T-cell (primary cell): ENCODE data around the gene GPR27. TPM values are rescaled to one million over a fixed set of nuclear protein-coding genes. Genes with fewer than 3 reads are reported as not detected.

Experiments used
- ATAC-seq, 4 experiments: fragments of 200-7000 bp in 3 of 4; fragments of 150-1000 bp in 1 of 4; cut with Tn5 transposase; replicated peaks in 1 of 4; 1 replicate in 3 of 4; 2 replicates in 1 of 4; pipeline ENCODE4 v1.10.0; 2021; ENCODE audit warnings: moderate library complexity in 3 of 4, mild to moderate bottlenecking in 2 of 4, moderate number of reproducible peaks in 1 of 4
- CTCF ChIA-PET, 2 donors: fragments of 300-600 bp; sonication (Branson Sonifier 250); formaldehyde crosslinking; loops; one replicate each; lab custom pipeline; 2022; ENCODE audit warnings: antibody characterized with exemption in 2 of 2; lab: Charles Lee
- POLR2A ChIA-PET, 2 donors: fragments of 300-600 bp; sonication (Branson Sonifier 250); formaldehyde crosslinking; loops; one replicate each; lab custom pipeline; 2022; ENCODE audit warnings: antibody characterized with exemption in 2 of 2; lab: Charles Lee
- DNase-seq, 35 experiments: peaks; one replicate each; pipeline versions ENCODE4 v3.0.0 to v3.0.0-alpha.2; 2013 to 2023
- H3K27ac ChIP-seq: one replicate; pipeline ENCODE4 v1.5.1; 2013; ENCODE audit warnings: low read length
- H3K27me3 ChIP-seq, 2 experiments: replicated peaks in 1 of 2; 1 replicate in 1 of 2; 2 replicates in 1 of 2; pipeline versions ENCODE4 v1.6.1 to v1.7.0; 2013; ENCODE audit warnings: low read length in 1 of 2, mixed read lengths in 1 of 2; ENCODE audit not compliant: control insufficient read depth in 2 of 2, insufficient read depth in 2 of 2; ENCODE audit errors: extremely low read depth in 1 of 2
- H3K36me3 ChIP-seq, 2 donors: 1 replicate in 1 of 2; 2 replicates in 1 of 2; pipeline versions ENCODE4 v1.6.1 to v1.7.0; 2013; ENCODE audit warnings: low read length in 1 of 2; ENCODE audit not compliant: control insufficient read depth in 2 of 2, insufficient read depth in 1 of 2; ENCODE audit errors: extremely low read depth in 1 of 2
- H3K4me1 ChIP-seq, 2 experiments: 1 replicate in 1 of 2; 2 replicates in 1 of 2; pipeline versions ENCODE4 v1.6.1 to v1.7.0; 2013; ENCODE audit warnings: low read length in 2 of 2, mixed read lengths in 1 of 2; ENCODE audit not compliant: insufficient read depth in 2 of 2, control insufficient read depth in 1 of 2; ENCODE audit errors: extremely low read depth in 1 of 2
- H3K4me3 ChIP-seq, 2 donors: 1 replicate in 1 of 2; 2 replicates in 1 of 2; pipeline versions ENCODE4 v1.5.1 to v1.7.0; 2013; ENCODE audit warnings: mild to moderate bottlenecking in 2 of 2, low read length in 1 of 2, moderate library complexity in 1 of 2; ENCODE audit not compliant: control insufficient read depth in 1 of 2; ENCODE audit errors: extremely low read depth in 1 of 2
- H3K9me3 ChIP-seq: 2 replicates; pipeline ENCODE4 v1.7.0; 2013
- H3K27ac Mint-ChIP-seq, 2 donors: one replicate each; pipeline ENCODE4 v1.8.0; 2020 to 2021; ENCODE audit warnings: mild to moderate bottlenecking in 2 of 2, mixed read lengths in 2 of 2
- H3K27me3 Mint-ChIP-seq, 2 donors: one replicate each; pipeline ENCODE4 v1.8.0; 2021 to 2022; ENCODE audit warnings: mixed read lengths in 2 of 2
- H3K36me3 Mint-ChIP-seq: one replicate; pipeline ENCODE4 v1.8.0; 2021; ENCODE audit warnings: mixed read lengths
- H3K4me1 Mint-ChIP-seq, 3 donors: one replicate each; pipeline ENCODE4 v1.8.0; 2020 to 2022; ENCODE audit warnings: mixed read lengths in 3 of 3, mild to moderate bottlenecking in 1 of 3
- H3K4me3 Mint-ChIP-seq, 3 donors: one replicate each; pipeline ENCODE4 v1.8.0; 2020 to 2022; ENCODE audit warnings: mild to moderate bottlenecking in 3 of 3, mixed read lengths in 3 of 3, moderate library complexity in 3 of 3
- H3K9me3 Mint-ChIP-seq, 3 donors: one replicate each; pipeline ENCODE4 v1.8.0; 2020 to 2022; ENCODE audit warnings: mixed read lengths in 3 of 3
- WGBS: methylation state at CpG from one replicate; pipeline ENCODE4 v1.1.5; 2013; ENCODE audit warnings: missing lambda C conversion rate; ENCODE audit not compliant: insufficient coverage; 5-methylcytosine and 5-hydroxymethylcytosine counted together
- total RNA-seq, 35 experiments: library from RNA in 6 of 35; stranded (reverse) in 6 of 35; fragments of 120-200 nt in 1 of 35; gene quantifications; one replicate each; pipeline versions ENCODE4 v1.2.1 to v1.2.4 and lab custom pipeline; 2013 to 2026

The GPR27 gene
- total RNA-seq, 5 donors from 2014 or later (not counting 1 experiment from before 2014, with no cell fraction given) = 0.42 to 1.3 (median 0.73) TPM

DNA sequence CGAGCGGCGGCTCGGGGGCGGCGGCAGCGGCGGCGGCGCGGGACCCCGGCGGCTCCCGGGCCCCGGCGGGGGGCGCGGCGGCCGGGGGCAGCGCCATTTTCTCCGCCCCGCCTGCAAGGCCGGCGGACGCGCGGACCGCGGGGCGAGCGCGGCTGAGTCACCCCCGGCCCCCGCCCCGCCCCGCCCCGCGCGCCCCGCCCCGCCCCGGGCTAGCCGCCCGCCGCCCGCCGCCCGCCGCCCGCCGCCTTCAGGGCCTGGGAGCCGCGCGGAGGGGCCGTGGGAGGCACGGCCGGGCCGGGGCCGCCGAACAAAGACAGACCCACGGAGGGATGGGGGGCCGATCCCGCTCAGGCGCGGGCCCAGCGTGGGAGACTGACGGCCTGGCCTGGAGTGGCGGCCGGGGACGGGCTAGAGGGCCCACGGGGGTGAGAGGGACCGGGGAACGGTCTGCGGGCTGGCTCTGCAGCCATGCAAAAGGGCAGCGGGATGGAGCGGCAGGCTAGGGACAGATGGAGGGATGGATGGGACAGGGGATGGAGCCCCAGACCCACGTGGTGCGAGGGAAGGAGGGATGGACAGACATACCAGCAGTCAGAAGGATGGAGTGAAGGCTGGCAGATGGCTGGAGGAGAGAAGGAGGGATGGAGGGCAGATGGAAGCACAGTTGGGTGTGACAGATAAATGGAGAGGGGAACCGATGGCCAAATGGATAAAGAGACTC lies 28.2 kb upstream of the GPR27 start, which contains the start of gene EIF4E3:
TSS of gene EIF4E3 (minus strand) at position 132 of the 721 bp plus-strand sequence. CDS start at position 97, 35 bp downstream.
- ChIA-PET POLR2A (interaction anchor here in 1 of 2 donors (0.5 kb wide), 1 partner anchor 594 kb away, joined by 4 read pairs; no protein-coding TSS in a partner anchor), CTCF (no interaction called here)
- H3K9me3 Mint-ChIP-seq = no peaks in the 10 kb centered on the region
- peak within 1 kb of the TSS; percentile 94 to 96 (median 95) for H3K4me3 Mint-ChIP-seq
- peak in 11 of 35 experiments; percentile 11 to 72 (median 33) for DNase-seq
- peaks cover 70 to 79% (median 77%) of the 10 kb centered on the region in 3 donors for H3K4me1 Mint-ChIP-seq
- H3K27ac ChIP-seq = peak within 1 kb of the TSS; percentile 80
- ATAC-seq = peak; percentile 38 to 58 (median 54)
- H3K27me3 ChIP-seq = no peaks in the 10 kb centered on the region
- H3K27ac Mint-ChIP-seq = peak within 1 kb of the TSS; percentile 96 to 97
- H3K4me3 ChIP-seq = peak within 1 kb of the TSS; percentile 66 to 94
- H3K27me3 Mint-ChIP-seq = no peaks in the 10 kb centered on the region
- 1% methylated on average over 73 of the region's 80 CpGs for WGBS
- H3K36me3 Mint-ChIP-seq = peaks cover 7% of the 10 kb centered on the region
- H3K4me1 ChIP-seq = peaks cover 46 to 64% of the 10 kb centered on the region in 2 experiments
- H3K9me3 ChIP-seq = no peaks in the 10 kb centered on the region
- H3K36me3 ChIP-seq = peaks cover 0 to 7% of the 10 kb centered on the region in 2 donors

DNA sequence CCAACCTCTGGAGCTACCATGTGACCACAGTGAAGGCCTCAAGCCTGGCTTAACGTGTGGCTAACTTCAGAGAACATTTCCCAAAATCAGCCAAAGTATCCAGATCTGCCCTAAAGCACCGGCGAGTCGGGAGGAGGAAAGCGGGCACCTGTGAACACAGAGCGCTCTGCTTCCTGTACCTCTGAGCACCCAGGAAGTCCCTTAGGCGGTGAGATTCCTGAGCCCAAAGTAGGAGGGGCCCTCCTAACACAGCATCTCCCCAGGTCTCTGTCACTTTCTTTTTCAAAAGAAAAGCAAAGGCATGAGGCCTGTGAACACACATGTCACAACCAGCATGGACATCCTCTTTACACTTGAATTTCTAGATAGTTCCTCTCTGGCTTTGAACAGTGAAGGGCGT lies 27.5 kb upstream of the GPR27 start:
- Histone ChIP-seq H3K4me3 (peak overlapping the region; percentile 55 to 86), H3K9me3 (no peaks in the 10 kb centered on the region), H3K27ac (peak overlapping the region; percentile 76), H3K27me3 (no peaks in the 10 kb centered on the region), H3K36me3 (no peaks in the 10 kb centered on the region), H3K4me1 (peaks cover 42 to 58% of the 10 kb centered on the region in 2 experiments)
- peak overlapping the region; percentile 89 to 95 (median 94) for H3K4me3 Mint-ChIP-seq
- H3K27ac Mint-ChIP-seq = peak overlapping the region; percentile 94 to 97
- ChIA-PET POLR2A (no interaction called here), CTCF (no interaction called here)
- no peaks in the 10 kb centered on the region for H3K36me3 Mint-ChIP-seq
- peak in 31 of 35 experiments; percentile 26 to 79 (median 47) for DNase-seq
- peak; percentile 28 to 71 (median 42) for ATAC-seq
- H3K4me1 Mint-ChIP-seq = peaks cover 70 to 79% (median 77%) of the 10 kb centered on the region in 3 donors
- no peaks in the 10 kb centered on the region for H3K9me3 Mint-ChIP-seq
- no peaks in the 10 kb centered on the region for H3K27me3 Mint-ChIP-seq
- 6% methylated on average over 6 of the region's 8 CpGs for WGBS

DNA sequence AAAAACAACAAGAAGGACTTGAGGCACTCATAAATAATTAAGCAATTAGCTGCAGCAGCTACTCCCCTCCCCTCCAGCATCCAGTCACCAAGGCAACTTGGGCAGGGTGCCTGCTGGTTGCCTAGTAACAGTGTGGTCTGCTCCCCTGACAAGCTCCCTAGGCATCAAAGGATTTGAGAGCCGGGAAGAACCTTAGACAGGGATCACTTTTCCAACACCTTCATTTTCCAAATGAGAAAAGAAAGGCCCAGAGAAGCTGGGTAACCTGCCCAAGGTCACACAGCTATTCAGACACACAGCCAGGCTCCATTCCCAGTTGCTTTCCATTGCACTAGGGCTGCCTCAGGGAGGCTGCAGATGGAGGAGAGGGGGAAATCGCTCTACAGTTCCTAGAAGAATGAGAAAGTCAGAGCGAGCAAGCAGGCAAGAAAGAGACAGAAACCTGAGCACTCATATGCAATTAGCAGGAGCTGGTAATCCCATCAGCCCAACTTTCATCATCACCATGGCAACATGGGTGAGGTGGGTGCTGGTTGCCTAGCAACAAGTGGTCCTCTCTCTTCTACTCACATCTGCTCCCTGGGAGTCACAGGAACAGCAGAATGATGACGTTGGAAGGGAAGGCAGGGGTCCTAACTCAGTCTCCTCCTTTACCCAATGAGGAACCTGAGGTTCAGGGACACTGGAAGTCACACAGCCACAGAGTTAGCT lies 24.9 kb upstream of the GPR27 start:
- Mint-ChIP-seq H3K36me3 (no peaks in the 10 kb centered on the region), H3K27ac (peak overlapping the region; percentile 83 to 88), H3K4me3 (no peak overlapping the region), H3K4me1 (peaks cover 47 to 57% (median 54%) of the 10 kb centered on the region in 3 donors), H3K27me3 (no peaks in the 10 kb centered on the region), H3K9me3 (no peaks in the 10 kb centered on the region)
- Histone ChIP-seq H3K9me3 (no peaks in the 10 kb centered on the region), H3K36me3 (no peaks in the 10 kb centered on the region), H3K27me3 (no peaks in the 10 kb centered on the region), H3K27ac (peak overlapping the region; percentile 45), H3K4me1 (peaks cover 21 to 39% of the 10 kb centered on the region in 2 experiments), H3K4me3 (no peak overlapping the region)
- no CpG with 5 or more reads among the region's 4 CpGs for WGBS
- ChIA-PET CTCF (interaction anchor here (0.5 to 1.9 kb wide), 12 partner anchors 11 to 1117 kb away, joined by 3 to 10 read pairs (median 5); no protein-coding TSS in a partner anchor), POLR2A (interaction anchor here in 1 of 2 donors (0.5 kb wide), 1 partner anchor 82 kb away, joined by 5 read pairs; no protein-coding TSS in a partner anchor)
- no peak for ATAC-seq
- peak in 2 of 35 experiments; percentile 15 to 54 for DNase-seq

- Histone ChIP-seq H3K4me1 (peaks cover 11 to 24% of the 10 kb centered on the region in 2 experiments), H3K27ac (no peak overlapping the region), H3K36me3 (no peaks in the 10 kb centered on the region), H3K9me3 (no peaks in the 10 kb centered on the region), H3K27me3 (no peaks in the 10 kb centered on the region), H3K4me3 (no peak overlapping the region)
- ATAC-seq = no peak
- ChIA-PET CTCF (interaction anchor here (0.6 to 1.4 kb wide), 5 partner anchors 10 to 1396 kb away, joined by 3 read pairs; no protein-coding TSS in a partner anchor), POLR2A (no interaction called here)
- DNase-seq = no peak
- Mint-ChIP-seq H3K27ac (no peak overlapping the region), H3K4me3 (no peak overlapping the region), H3K4me1 (peaks cover 33 to 36% (median 34%) of the 10 kb centered on the region in 3 donors), H3K36me3 (peaks cover 3% of the 10 kb centered on the region), H3K27me3 (peaks cover 7 to 10% of the 10 kb centered on the region in 2 donors), H3K9me3 (peaks cover 4 to 5% (median 5%) of the 10 kb centered on the region in 3 donors)
- 100% methylated on average over 2 of the region's 4 CpGs for WGBS
These were observed 21.0 kb upstream of the GPR27 start for GRCh38 chr3:71732637-71733036.

GRCh38 chr3:71733319-71733718 lies 20.3 kb upstream of the GPR27 start:
- ChIA-PET CTCF (interaction anchor here (0.6 to 1.4 kb wide), 5 partner anchors 10 to 1089 kb away, joined by 3 read pairs; no protein-coding TSS in a partner anchor), POLR2A (no interaction called here)

GRCh38 chr3:71734881-71735280 lies 18.8 kb upstream of the GPR27 start:
- Histone ChIP-seq H3K27me3 (peaks cover 0 to 3% of the 10 kb centered on the region in 2 experiments), H3K36me3 (no peaks in the 10 kb centered on the region), H3K4me3 (no peak overlapping the region), H3K27ac (no peak overlapping the region), H3K9me3 (no peaks in the 10 kb centered on the region), H3K4me1 (peaks cover 3 to 7% of the 10 kb centered on the region in 2 experiments)
- no peak overlapping the region for H3K4me3 Mint-ChIP-seq
- ChIA-PET POLR2A (interaction anchor here in 1 of 2 donors (0.7 kb wide), 1 partner anchor 1056 kb away, joined by 4 read pairs; no protein-coding TSS in a partner anchor), CTCF (no interaction called here)
- no CpG with 5 or more reads among the region's 1 CpG for WGBS
- ATAC-seq (no peak), DNase-seq (no peak)
- no peak overlapping the region for H3K27ac Mint-ChIP-seq
- peaks cover 10 to 13% of the 10 kb centered on the region in 2 donors for H3K27me3 Mint-ChIP-seq
- H3K4me1 Mint-ChIP-seq = peaks cover 15 to 17% (median 16%) of the 10 kb centered on the region in 3 donors
- H3K36me3 Mint-ChIP-seq = peaks cover 3% of the 10 kb centered on the region
- H3K9me3 Mint-ChIP-seq = peaks cover 4 to 9% (median 5%) of the 10 kb centered on the region in 3 donors

More at GRCh38 chr3:71733319-71733718, 20.3 kb upstream of the GPR27 start:
- DNase-seq (no peak), ATAC-seq (no peak)
- H3K4me3 ChIP-seq = no peak overlapping the region
- peaks cover 4 to 9% (median 5%) of the 10 kb centered on the region in 3 donors for H3K9me3 Mint-ChIP-seq
- peaks cover 31 to 33% (median 31%) of the 10 kb centered on the region in 3 donors for H3K4me1 Mint-ChIP-seq
- no peak overlapping the region for H3K27ac Mint-ChIP-seq
- H3K9me3 ChIP-seq = no peaks in the 10 kb centered on the region
- H3K27me3 Mint-ChIP-seq = peaks cover 10 to 11% of the 10 kb centered on the region in 2 donors
- H3K4me1 ChIP-seq = peaks cover 11 to 23% of the 10 kb centered on the region in 2 experiments
- peaks cover 3% of the 10 kb centered on the region for H3K36me3 Mint-ChIP-seq
- no peak overlapping the region for H3K27ac ChIP-seq
- no CpG with 5 or more reads among the region's 2 CpGs for WGBS
- H3K27me3 ChIP-seq = no peaks in the 10 kb centered on the region
- H3K36me3 ChIP-seq = no peaks in the 10 kb centered on the region
- H3K4me3 Mint-ChIP-seq = no peak overlapping the region
